SK-N-DZ (cell line): ENCODE results near the gene GMDS.
A peak's percentile ranks its signal among the peaks of the same experiment; 100 is the strongest.

Experiments
- DNase-seq: peaks from one replicate; pipeline ENCODE4 v3.0.0-alpha.2; 2015; ENCODE audit warnings: low spot score

GMDS gene

GRCh38 chr6:1901556-1901955, 343.8 kb downstream of the GMDS start:
- no peak for DNase-seq

- DNase-seq: no peak
Measured at GRCh38 chr6:1896897-1897296, 348.5 kb downstream of the GMDS start.

DNA sequence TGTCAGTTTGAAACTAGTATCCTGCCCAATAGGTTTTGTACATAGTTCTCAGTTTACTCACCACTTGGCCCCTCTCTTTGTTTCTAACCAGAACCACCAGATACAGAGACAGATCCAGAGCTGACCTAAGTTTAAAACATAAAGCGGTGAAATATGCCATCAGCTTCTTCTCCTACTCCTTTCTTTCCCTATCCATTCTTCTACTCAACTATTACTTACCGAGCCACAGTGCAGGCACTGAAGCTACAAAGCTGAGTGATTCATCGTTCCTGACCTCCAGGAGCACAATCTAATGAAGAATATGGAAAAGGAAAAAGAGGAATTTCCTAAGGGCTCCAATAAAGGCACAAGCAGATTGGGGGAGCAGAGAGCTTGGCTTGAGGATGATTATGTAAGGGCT, 349.7 kb downstream of the GMDS start:
- DNase-seq: no peak

DNA sequence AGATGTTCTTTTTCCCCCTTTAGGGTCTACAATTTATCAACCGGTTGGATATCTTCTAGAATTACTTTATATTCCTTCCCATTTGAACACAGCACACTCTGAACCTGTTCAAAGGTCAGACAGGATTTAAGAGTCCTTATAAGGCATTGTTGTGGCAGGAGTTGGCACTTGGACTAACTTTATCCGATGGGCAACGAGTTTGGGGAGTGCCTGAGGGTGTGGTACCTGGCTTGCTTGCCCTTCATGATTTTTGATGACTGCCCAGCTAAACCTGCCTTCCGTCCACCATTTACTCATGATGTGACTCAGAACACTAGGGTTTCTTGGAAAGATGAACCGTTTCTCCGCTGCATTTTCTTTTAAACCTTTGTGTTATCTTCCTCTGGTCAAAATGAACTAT, 350.5 kb downstream of the GMDS start:
- no peak for DNase-seq

- DNase-seq: no peak
Measured at GRCh38 chr6:1893470-1894130, 351.8 kb downstream of the GMDS start.

DNA sequence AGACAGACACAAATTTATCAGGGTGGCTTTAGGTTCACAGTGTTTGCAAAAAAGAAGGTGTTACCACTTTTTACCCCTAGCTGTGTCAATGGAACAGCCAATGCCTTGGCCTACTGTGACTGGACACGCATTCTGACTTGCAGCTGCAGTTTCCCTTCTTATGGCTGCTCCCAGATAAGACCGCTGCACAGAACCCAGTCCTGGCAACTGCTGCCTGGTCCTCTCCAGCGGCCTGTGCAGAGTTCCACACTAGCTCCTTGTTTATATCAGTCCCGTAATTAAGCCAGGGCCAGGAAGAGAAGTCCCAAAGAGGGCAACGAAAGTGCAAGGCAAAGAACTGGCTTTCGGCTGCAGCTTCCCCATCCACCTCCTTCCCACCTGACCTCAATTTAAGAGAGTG, 352.7 kb downstream of the GMDS start:
- no peak for DNase-seq

- DNase-seq: no peak
Measured at GRCh38 chr6:1890987-1891386, 354.4 kb downstream of the GMDS start.

DNA sequence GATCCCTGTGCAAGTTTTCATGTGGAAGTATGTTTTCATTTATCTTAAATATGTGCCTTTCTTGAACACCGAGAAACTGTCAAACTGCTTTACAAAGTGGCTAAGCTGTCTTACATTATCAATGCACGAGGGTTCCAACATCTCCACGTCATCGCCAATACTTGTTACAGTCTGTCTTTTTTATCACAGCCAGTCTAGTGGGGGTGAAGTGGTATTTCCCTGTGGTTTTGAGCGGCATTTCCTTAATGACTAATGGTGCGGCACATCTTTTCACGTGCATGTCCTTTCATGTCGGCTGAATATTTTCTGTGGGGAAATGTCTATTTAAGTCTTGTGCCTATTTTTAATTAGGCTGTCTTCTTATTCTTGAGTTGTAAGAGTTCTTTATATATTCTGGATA, 355.3 kb downstream of the GMDS start:
- no peak for DNase-seq

DNA sequence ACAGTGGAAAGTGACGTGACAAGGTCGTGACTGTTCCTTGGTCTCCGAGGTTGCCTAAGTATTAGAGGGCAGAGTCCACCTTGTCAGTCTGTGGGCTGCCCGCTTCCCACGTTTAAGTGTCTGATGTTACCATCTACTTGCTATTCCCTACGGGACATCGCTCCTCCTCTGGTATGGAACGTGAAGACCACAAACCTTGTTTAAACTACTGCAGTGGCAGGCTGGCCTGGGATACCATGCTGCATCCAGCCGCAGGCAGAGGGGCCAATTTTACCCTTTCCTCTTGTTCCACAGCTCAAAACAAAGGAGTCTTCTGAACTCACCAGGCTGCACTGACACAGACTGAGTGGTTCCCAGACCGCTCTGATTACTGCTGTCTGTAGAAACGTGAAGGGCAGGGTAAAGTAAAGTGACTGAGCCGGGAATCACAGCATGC, 359.8 kb downstream of the GMDS start:
- DNase-seq: no peak

DNA sequence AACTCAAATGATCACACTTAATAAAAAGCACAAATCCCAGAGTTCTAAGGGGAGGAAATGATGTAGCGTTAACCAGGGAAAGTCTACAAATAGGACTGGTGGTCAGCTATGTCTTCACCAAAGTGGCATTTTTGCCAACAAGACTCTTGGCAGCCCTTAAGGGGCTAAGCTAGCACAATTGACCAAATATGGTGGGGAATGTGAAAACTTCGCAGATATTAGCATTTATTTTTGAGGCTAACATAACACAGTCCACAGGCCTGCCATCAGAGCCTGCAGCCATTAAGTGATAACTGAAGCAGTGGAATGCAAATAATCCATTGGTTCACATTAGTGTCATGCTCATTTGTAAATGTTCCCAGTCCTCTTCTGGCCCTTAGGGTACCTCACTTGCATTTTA, 361.1 kb downstream of the GMDS start:
- DNase-seq: no peak

GRCh38 chr6:1878330-1878729, 367.1 kb downstream of the GMDS start:
- no peak for DNase-seq

- DNase-seq: no peak
Measured at GRCh38 chr6:1873781-1874180, 371.6 kb downstream of the GMDS start.

GRCh38 chr6:1872649-1873131, 372.7 kb downstream of the GMDS start:
- DNase-seq: no peak

GRCh38 chr6:1871724-1872315, 373.6 kb downstream of the GMDS start:
- DNase-seq: no peak

DNA sequence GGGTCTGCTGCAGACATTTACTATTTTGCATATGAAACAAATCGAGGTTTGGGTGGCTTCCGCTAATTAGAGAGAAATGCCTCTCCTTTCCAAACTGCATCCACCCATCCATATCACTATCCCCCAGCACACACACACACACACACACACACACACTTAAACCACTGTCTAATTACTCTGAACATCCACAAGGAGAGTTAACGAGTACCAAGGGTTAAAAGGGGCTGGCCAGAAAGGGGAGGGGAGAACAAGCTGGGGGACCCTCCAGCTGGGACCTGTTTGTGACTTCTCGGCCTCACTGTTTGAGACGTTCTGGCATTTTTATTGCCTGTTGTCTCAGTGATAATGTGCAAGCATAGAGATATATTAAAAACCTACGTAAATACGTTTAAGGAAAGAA, 374.5 kb downstream of the GMDS start:
- no peak for DNase-seq

GRCh38 chr6:1870251-1870650, 375.2 kb downstream of the GMDS start:
- no peak for DNase-seq

GRCh38 chr6:1869769-1870168, 375.6 kb downstream of the GMDS start:
- DNase-seq: no peak

DNA sequence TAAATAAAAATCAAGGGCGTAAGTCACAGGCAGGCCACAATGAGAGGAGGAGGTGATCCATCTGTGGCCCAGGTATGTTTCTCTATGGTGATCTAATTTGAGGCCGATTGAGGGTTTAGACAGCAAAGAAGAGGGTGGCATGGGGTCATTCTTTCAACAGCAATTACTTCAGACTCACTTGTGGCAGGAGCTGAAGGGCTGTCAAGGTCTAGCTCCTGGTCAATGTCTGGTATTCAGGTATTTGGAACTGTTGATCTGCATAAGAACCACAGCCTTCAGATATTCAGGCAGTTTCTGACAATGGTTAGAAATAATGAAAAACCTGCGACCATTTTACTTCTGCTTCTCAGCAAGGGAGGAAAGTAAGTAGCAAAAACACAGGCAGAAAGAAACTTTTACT, 376.1 kb downstream of the GMDS start:
- DNase-seq: no peak

DNA sequence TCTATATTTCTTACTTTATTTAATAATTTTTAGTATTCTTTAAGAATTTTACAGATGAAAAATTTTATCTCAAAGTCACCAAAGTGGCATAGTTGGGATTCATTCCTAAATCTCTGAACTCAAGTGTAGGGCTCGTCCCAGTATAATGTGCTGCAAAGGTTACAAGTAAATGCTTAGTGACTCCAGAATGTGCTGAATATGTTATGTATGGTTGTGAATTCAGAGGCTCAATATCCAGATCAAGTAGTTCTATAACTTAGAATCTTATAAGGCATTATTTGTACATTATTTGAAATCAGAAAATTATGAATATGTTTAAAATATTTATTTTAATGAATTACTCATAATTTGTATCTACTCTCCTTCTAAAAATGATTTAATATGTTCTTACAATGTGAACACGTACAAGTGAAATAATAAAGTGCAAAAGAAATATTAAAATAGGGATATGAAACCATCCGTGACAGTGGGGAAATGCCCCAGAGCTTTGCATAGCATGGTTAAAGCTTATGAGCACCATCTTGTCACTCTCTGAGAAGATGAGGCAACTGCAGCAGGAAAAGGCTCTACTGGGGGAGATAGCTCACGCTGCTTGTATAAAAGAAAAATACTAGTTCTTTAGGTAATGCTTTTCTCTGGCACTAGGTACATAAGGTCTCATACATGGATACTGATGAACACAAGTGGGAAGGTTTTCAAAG, 376.7 kb downstream of the GMDS start:
- DNase-seq: no peak

DNA sequence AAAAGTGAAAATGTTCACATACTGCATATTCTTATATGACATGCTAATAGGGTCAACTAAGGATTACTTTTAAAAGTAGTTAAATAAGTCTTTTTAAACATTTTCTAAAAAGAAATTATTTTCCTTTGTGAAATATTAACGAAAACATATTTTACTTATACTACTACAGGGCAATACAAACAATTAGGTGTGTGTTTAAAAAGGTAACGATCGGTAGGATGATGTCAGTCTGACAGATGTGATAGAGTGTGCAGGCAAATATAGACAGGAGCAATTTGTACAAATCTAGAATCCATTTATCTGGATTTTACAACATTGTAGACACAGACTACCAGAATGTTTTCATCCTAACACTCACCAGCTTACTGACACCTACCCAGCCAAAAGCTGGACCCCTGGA, 378.2 kb downstream of the GMDS start:
- DNase-seq: no peak

DNA sequence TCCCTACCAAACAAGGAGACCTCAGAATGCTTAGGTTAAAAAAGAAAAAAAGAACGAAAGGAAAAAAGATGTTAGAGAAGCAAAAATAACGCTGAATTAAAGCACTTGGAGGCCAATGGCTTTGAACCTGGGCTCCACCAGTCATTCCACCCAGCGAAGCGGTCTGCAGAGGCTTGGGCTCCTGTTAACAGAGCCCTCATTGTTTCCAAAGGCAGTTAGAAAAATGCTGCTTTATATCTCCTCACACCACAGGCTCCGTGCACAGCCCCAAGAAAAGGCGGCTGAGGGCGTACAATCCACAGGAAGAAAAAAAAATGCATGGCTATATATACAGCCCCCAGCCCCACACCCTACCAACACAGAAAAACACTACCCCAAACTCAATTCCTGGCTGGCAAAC, 379.8 kb downstream of the GMDS start:
- no peak for DNase-seq

GRCh38 chr6:1864496-1864895, 380.9 kb downstream of the GMDS start:
- peak; percentile 78 for DNase-seq

GRCh38 chr6:1862411-1862810, 383.0 kb downstream of the GMDS start:
- DNase-seq: no peak
